H1 (cell line): Measurements from ENCODE around the gene MPRIP. TPM values are rescaled to one million over a fixed set of nuclear protein-coding genes. Genes with fewer than 3 reads are reported as not detected.

Experiments
- CTCF ChIA-PET: fragments of 300-600 bp; sonication (Branson Sonifier 250); formaldehyde crosslinking; loops from one replicate; lab custom pipeline; 2021; ENCODE audit not compliant: partially characterized antibody; lab: Charles Lee
- POLR2A ChIA-PET: fragments of 300-600 bp; sonication (Branson Sonifier 250); formaldehyde crosslinking; loops from one replicate; lab custom pipeline; 2021; ENCODE audit warnings: inconsistent platforms; ENCODE audit not compliant: partially characterized antibody; lab: Charles Lee
- DNase-seq, 2 experiments: peaks; one replicate each; pipeline versions ENCODE4 v3.0.0 to v3.0.0-alpha.2; 2010 to 2022; ENCODE audit warnings: low spot score in 2 of 2, low read depth in 1 of 2, mixed read lengths in 1 of 2
- FAIRE-seq: peaks from 2 replicates; lab custom pipeline; 2011; peaks lifted over from hg19 to GRCh38; lab: Jason Lieb, UNC
- H2AFZ ChIP-seq: 2 replicates; pipeline ENCODE4 v1.8.1; 2012; ENCODE audit warnings: low read length, inconsistent platforms
- H2AK5ac ChIP-seq: 2 replicates; pipeline ENCODE4 v1.6.1; 2013; ENCODE audit warnings: low read depth, low read length
- H2BK120ac ChIP-seq: replicated peaks from 2 replicates; pipeline ENCODE3; 2013; ENCODE audit warnings: low read depth, low read length, inconsistent platforms
- H2BK12ac ChIP-seq: 2 replicates; pipeline ENCODE4 v1.6.1; 2013; ENCODE audit warnings: low read depth, low read length
- H2BK15ac ChIP-seq: 2 replicates; pipeline ENCODE4 v1.6.1; 2013; ENCODE audit warnings: low read length
- H2BK20ac ChIP-seq: 2 replicates; pipeline ENCODE4 v1.6.1; 2013; ENCODE audit warnings: low read length
- H2BK5ac ChIP-seq: 2 replicates; pipeline ENCODE4 v1.6.1; 2013; ENCODE audit warnings: low read depth, low read length
- H3K14ac ChIP-seq: 2 replicates; pipeline ENCODE4 v1.6.1; 2013; ENCODE audit warnings: inconsistent platforms; ENCODE audit not compliant: insufficient read length
- H3K18ac ChIP-seq: 2 replicates; pipeline ENCODE4 v1.6.1; 2013; ENCODE audit warnings: low read length; ENCODE audit errors: extremely low read depth
- H3K23ac ChIP-seq: 2 replicates; pipeline ENCODE4 v1.6.1; 2013; ENCODE audit warnings: inconsistent platforms; ENCODE audit not compliant: insufficient read length
- H3K23me2 ChIP-seq: 2 replicates; pipeline ENCODE4 v1.6.1; 2013; ENCODE audit warnings: low read depth, low read length
- H3K27ac ChIP-seq: 2 replicates; pipeline ENCODE4 v1.6.1; 2011; ENCODE audit warnings: low read depth, low read length, inconsistent platforms
- H3K27me3 ChIP-seq, 4 experiments: replicated peaks in 1 of 4; 1 replicate in 1 of 4; 2 replicates in 3 of 4; pipeline versions ENCODE4 v1.6.1 to v1.8.1; 2011 to 2013; ENCODE audit warnings: low read length in 3 of 4, mild to moderate bottlenecking in 3 of 4, inconsistent platforms in 2 of 4, mixed read lengths in 2 of 4, moderate library complexity in 1 of 4; ENCODE audit not compliant: control insufficient read depth in 3 of 4, insufficient read depth in 3 of 4; ENCODE audit errors: extremely low read depth in 1 of 4
- H3K36me3 ChIP-seq, 4 experiments: 2 replicates each; pipeline versions ENCODE4 v1.6.1 to v1.8.1; 2011 to 2013; ENCODE audit warnings: mild to moderate bottlenecking in 4 of 4, low read length in 3 of 4, moderate library complexity in 2 of 4, control low read depth in 1 of 4, inconsistent platforms in 1 of 4; ENCODE audit not compliant: insufficient read depth in 4 of 4, control insufficient read depth in 2 of 4
- H3K4ac ChIP-seq: replicated peaks from 2 replicates; pipeline ENCODE3; 2013; ENCODE audit warnings: low read length, low read depth, mixed read lengths, inconsistent platforms; ENCODE audit not compliant: insufficient read length
- H3K4me1 ChIP-seq, 4 experiments: replicated peaks in 1 of 4; 1 replicate in 1 of 4; 2 replicates in 3 of 4; pipeline versions ENCODE4 v1.6.1 to v1.8.1; 2011 to 2013; ENCODE audit warnings: low read length in 3 of 4, inconsistent platforms in 2 of 4, mixed read lengths in 1 of 4; ENCODE audit not compliant: insufficient read depth in 4 of 4, control insufficient read depth in 3 of 4
- H3K4me2 ChIP-seq, 2 experiments: 2 replicates each; pipeline versions ENCODE4 v1.6.1 to v1.8.1; 2011 to 2013; ENCODE audit warnings: low read depth in 2 of 2, low read length in 2 of 2, control low read depth in 1 of 2, inconsistent platforms in 1 of 2, mild to moderate bottlenecking in 1 of 2; ENCODE audit not compliant: insufficient read depth in 1 of 2
- H3K4me3 ChIP-seq, 4 experiments: fragments of 200-600, 300-600 bp in 1 of 4; sonication (generic), shearing (Covaris generic), sonication (Bioruptor Twin) in 1 of 4; 2 replicates each; pipeline versions ENCODE4 v1.5.1 to v1.8.1; 2011 to 2016; ENCODE audit warnings: low read length in 4 of 4, low read depth in 3 of 4, control low read depth in 2 of 4, inconsistent platforms in 2 of 4, mild to moderate bottlenecking in 2 of 4, mixed read lengths in 1 of 4, moderate library complexity in 1 of 4; ENCODE audit not compliant: insufficient read depth in 2 of 4; ENCODE audit errors: extremely low read depth in 1 of 4
- H3K56ac ChIP-seq: replicated peaks from 2 replicates; pipeline ENCODE3; 2013; ENCODE audit warnings: low read depth, mild to moderate bottlenecking, mixed read lengths, low read length, inconsistent platforms; ENCODE audit not compliant: insufficient read length
- H3K79me1 ChIP-seq: 2 replicates; pipeline ENCODE4 v1.6.1; 2013; ENCODE audit warnings: low read depth, low read length, control low read depth
- H3K79me2 ChIP-seq, 2 experiments: 2 replicates each; pipeline versions ENCODE4 v1.6.1 to v1.8.1; 2012 to 2013; ENCODE audit warnings: low read length in 2 of 2, mild to moderate bottlenecking in 2 of 2, inconsistent platforms in 1 of 2; ENCODE audit not compliant: insufficient read depth in 2 of 2, control insufficient read depth in 1 of 2
- H3K9ac ChIP-seq, 4 experiments: replicated peaks in 1 of 4; 1 replicate in 1 of 4; 2 replicates in 3 of 4; pipeline versions ENCODE4 v1.6.1 to v1.8.1; 2011 to 2013; ENCODE audit warnings: low read depth in 3 of 4, low read length in 3 of 4, control low read depth in 2 of 4, mild to moderate bottlenecking in 2 of 4, moderate library complexity in 2 of 4, inconsistent platforms in 1 of 4; ENCODE audit errors: extremely low read depth in 1 of 4
- H3K9me3 ChIP-seq, 2 experiments: 2 replicates each; pipeline versions ENCODE4 v1.6.1 to v1.8.1; 2012 to 2013; ENCODE audit warnings: mild to moderate bottlenecking in 2 of 2, moderate library complexity in 2 of 2, control low read depth in 1 of 2, inconsistent platforms in 1 of 2, low read depth in 1 of 2, low read length in 1 of 2, mixed read lengths in 1 of 2; ENCODE audit not compliant: insufficient read depth in 2 of 2
- H4K20me1 ChIP-seq, 2 experiments: replicated peaks in 1 of 2; 2 replicates each; pipeline versions ENCODE3 to v1.8.1; 2011 to 2013; ENCODE audit warnings: inconsistent platforms in 2 of 2, low read length in 2 of 2, mild to moderate bottlenecking in 1 of 2; ENCODE audit not compliant: insufficient read depth in 2 of 2, control insufficient read depth in 1 of 2
- H4K5ac ChIP-seq: 2 replicates; pipeline ENCODE4 v1.6.1; 2013; ENCODE audit warnings: low read length, low read depth, mixed read lengths, inconsistent platforms; ENCODE audit not compliant: insufficient read length
- H4K8ac ChIP-seq: 2 replicates; pipeline ENCODE4 v1.8.0; 2013; ENCODE audit warnings: mild to moderate bottlenecking, moderate library complexity, low read length, inconsistent platforms; ENCODE audit not compliant: insufficient read depth; ENCODE audit errors: extremely low read depth
- H4K91ac ChIP-seq: replicated peaks from 2 replicates; pipeline ENCODE3; 2013; ENCODE audit warnings: low read length, mixed read lengths, inconsistent platforms; ENCODE audit not compliant: insufficient read length
- BRCA1 ChIP-seq: IDR thresholded peaks from 2 replicates; pipeline ENCODE4 v1.6.1; 2012; ENCODE audit warnings: low read depth, low read length, improper control_type of control experiment
- GABPA ChIP-seq: IDR thresholded peaks from 2 replicates; pipeline ENCODE4 v1.6.1; 2011; ENCODE audit warnings: mild to moderate bottlenecking, low read length, moderate library complexity, borderline replicate concordance; ENCODE audit not compliant: insufficient read depth
- KDM1A ChIP-seq: fragments of 200-600, 300-600 bp; sonication (generic); IDR thresholded peaks from 2 replicates; pipeline ENCODE4 v1.7.1; 2016; ENCODE audit warnings: mild to moderate bottlenecking, low read length, borderline replicate concordance
- MAFK ChIP-seq: IDR thresholded peaks from 2 replicates; pipeline ENCODE4 v1.6.1; 2012; ENCODE audit warnings: low read depth, mild to moderate bottlenecking, improper control_type of control experiment, low read length
- MAX ChIP-seq: IDR thresholded peaks from 2 replicates; pipeline ENCODE4 v1.6.1; 2012; ENCODE audit warnings: inconsistent platforms
- PHF8 ChIP-seq: fragments of 200-600 bp; sonication (generic); conservative IDR thresholded peaks from 2 replicates; pipeline ENCODE4 v1.7.1; 2012; ENCODE audit warnings: low read depth, mild to moderate bottlenecking, inconsistent platforms, low read length, moderate library complexity
- RNF2 ChIP-seq: fragments of 200-900, 300-1000 bp; sonication (generic); IDR thresholded peaks from 2 replicates; pipeline ENCODE4 v1.7.1; 2016; ENCODE audit warnings: borderline replicate concordance, low read depth, mild to moderate bottlenecking, antibody characterized with exemption, low read length; ENCODE audit not compliant: poor library complexity, severe bottlenecking; ENCODE audit errors: missing control alignments
- SIN3A ChIP-seq, 2 experiments: IDR thresholded peaks in 1 of 2; conservative IDR thresholded peaks in 1 of 2; 2 replicates each; pipeline ENCODE4 v1.6.1; 2011 to 2012; ENCODE audit warnings: low read length in 2 of 2, improper control_type of control experiment in 1 of 2, low read depth in 1 of 2, mild to moderate bottlenecking in 1 of 2
- SP2 ChIP-seq: IDR thresholded peaks from 2 replicates; pipeline ENCODE4 v1.6.1; 2012; ENCODE audit warnings: mild to moderate bottlenecking, low read length, inconsistent platforms
- SP4 ChIP-seq: IDR thresholded peaks from 2 replicates; pipeline ENCODE4 v1.6.1; 2012; ENCODE audit warnings: low read length, inconsistent platforms
- WGBS, 2 experiments: shearing (Covaris generic) in 1 of 2; methylation state at CpG; one replicate each; pipeline versions ENCODE4 v1.1.6 to v1.1.7; 2013 to 2015; ENCODE audit warnings: low lambda C conversion rate in 2 of 2, mixed read lengths in 2 of 2, inconsistent platforms in 1 of 2, low coverage in 1 of 2, missing lambda C conversion rate in 1 of 2; ENCODE audit not compliant: insufficient replicate concordance in 2 of 2, insufficient coverage in 1 of 2, insufficient read length in 1 of 2; ENCODE audit errors: extremely low coverage in 1 of 2, missing lambda C conversion rate in 1 of 2; 5-methylcytosine and 5-hydroxymethylcytosine counted together
- polyA plus RNA-seq, 7 experiments: library from polyadenylated mRNA; depleted of rRNA in 3 of 7; stranded (reverse) in 5 of 7; unstranded in 2 of 7; fragments of >200 nt in 5 of 7; fragments of 200-250 nt in 2 of 7; gene quantifications; 1 replicate in 5 of 7; 2 replicates in 1 of 7; 4 replicates in 1 of 7; pipeline versions ENCODE4 v1.2.1 to v1.2.3, GENCODE V29; 2011 to 2013; ENCODE audit warnings: missing spikeins in 2 of 7, mixed read lengths in 2 of 7
- total RNA-seq: library from RNA; stranded (reverse); fragmentation: NEBNext Ultra II Directional; extraction: Animal tissue kit (Norgen Biotek cat#: 25700); gene quantifications from 2 replicates; pipeline ENCODE4 v1.2.1, GENCODE V29; 2021

MPRIP gene
- total and polyA plus RNA-seq, 2 of the 8 experiments (the other 6 are each of a cell fraction or from before 2014, with no cell fraction given), result 48.6 to 146 TPM

- H3K14ac ChIP-seq, result no peak overlapping the region
- peaks cover 0 to 5% (median 2%) of the 10 kb centered on the region in 4 experiments; a peak in 3 of 8 replicates for H3K36me3 ChIP-seq
- H3K9ac ChIP-seq, result no peak overlapping the region
- H3K4me2 ChIP-seq, result no peak overlapping the region
- ChIA-PET POLR2A (no interaction called here), CTCF (interaction anchor here (0.6 to 0.9 kb wide), 3 partner anchors 14 to 186 kb away, joined by 3 read pairs; no protein-coding TSS in a partner anchor)
- no peak overlapping the region for H3K27ac ChIP-seq
- no peak overlapping the region for H2AK5ac ChIP-seq
- H4K20me1 ChIP-seq, result no peaks in the 10 kb centered on the region
- no peaks in the 10 kb centered on the region for H3K9me3 ChIP-seq
- H3K4me3 ChIP-seq, result no peak overlapping the region
- FAIRE-seq, result no peak
- no peak overlapping the region for H2BK20ac ChIP-seq
- H3K18ac ChIP-seq, result no peak overlapping the region
- H3K79me2 ChIP-seq, result no peaks in the 10 kb centered on the region
- no peak for DNase-seq
- H4K91ac ChIP-seq, result no peak overlapping the region
- H2BK12ac ChIP-seq, result no peak overlapping the region
- H3K4me1 ChIP-seq, result peaks cover 0 to 3% (median under 1%) of the 10 kb centered on the region in 4 experiments; a peak in 3 of 7 replicates
- H3K56ac ChIP-seq, result no peak overlapping the region
- H3K23ac ChIP-seq, result no peak overlapping the region
- no peak overlapping the region; the same call in 1 of the 2 replicates for H4K8ac ChIP-seq
- no peak overlapping the region for H2BK15ac ChIP-seq
- no peak overlapping the region for H3K4ac ChIP-seq
- H2BK120ac ChIP-seq, result no peak overlapping the region
- no peaks in the 10 kb centered on the region for H3K23me2 ChIP-seq
- no peak overlapping the region for H4K5ac ChIP-seq
- 87% methylated on average over 14 of the region's 14 CpGs; no CpG with 5 or more reads in 1 of the 2 experiments for WGBS, 2 experiments
- no peak overlapping the region; the same call in 1 of the 2 replicates for H2BK5ac ChIP-seq
- H3K27me3 ChIP-seq, result no peaks in the 10 kb centered on the region
- H2AFZ ChIP-seq, result no peak overlapping the region
- no peaks in the 10 kb centered on the region for H3K79me1 ChIP-seq
- TF ChIP-seq BRCA1 (no peak), GABPA (no peak), SIN3A (conservative IDR thresholded peaks at IDR 0.05 in 1 of 2, IDR thresholded peaks at IDR 0.05 in 1 of 2; ENCODE audit: low read depth in 1 of 2, low read length in 2 of 2) (no peak), KDM1A (no peak), SP2 (no peak), MAX (no peak), MAFK (no peak), RNF2 (no peak), PHF8 (no peak), SP4 (no peak)
These were observed 144.6 kb downstream of the MPRIP start for GRCh38 chr17:17186551-17187505.
